ENCODE measurements around the gene RUFY4. TPM values are rescaled to one million over a fixed set of nuclear protein-coding genes. Genes with fewer than 3 reads are reported as not detected.

Gene RUFY4
- total RNA-seq, 1 experiment from 2014 or later: 0.66 TPM

GRCh38 chr2:218081063-218081462 lies 12.0 kb downstream of the RUFY4 start:
- no peak overlapping the region for H2BK120ac ChIP-seq (ENCODE audit: low read depth, low read length, poor library complexity, severe bottlenecking)
- Mint-ChIP-seq H3K36me3 (ENCODE audit: insufficient read depth in 1 of 3, low read depth in 3 of 3) (no peaks in the 10 kb centered on the region), H3K9me3 (peaks cover 1 to 2% of the 10 kb centered on the region in 2 experiments), H3K27me3 (ENCODE audit: low read depth) (peaks cover 10% of the 10 kb centered on the region), H3K4me1 (peaks cover 0 to 3% of the 10 kb centered on the region in 2 experiments; a peak in 1 of 4 replicates), H3K27ac (no peak overlapping the region), H3K4me3 (no peak overlapping the region)
- H3K79me2 ChIP-seq (ENCODE audit: insufficient read depth, low read length): no peaks in the 10 kb centered on the region
- H4K20me1 ChIP-seq (ENCODE audit: control insufficient read depth, insufficient read depth, insufficient read length): no peaks in the 10 kb centered on the region
- H2BK5ac ChIP-seq (ENCODE audit: insufficient read length, low read length): no peak overlapping the region
- no peak for TF ChIP-seq CTCF (conservative IDR thresholded peaks at IDR 0.05)
- no peaks in the 10 kb centered on the region for H3K9me3 ChIP-seq (ENCODE audit: control insufficient read depth, low read depth, low read length)
- H3K23me2 ChIP-seq (ENCODE audit: insufficient read length, low read depth, low read length, poor library complexity, severe bottlenecking): no peaks in the 10 kb centered on the region
- H2BK15ac ChIP-seq (ENCODE audit: low read depth, low read length): no peak overlapping the region
- H2BK12ac ChIP-seq (ENCODE audit: insufficient read length, low read depth, low read length): no peak overlapping the region
- no peak overlapping the region for H2AK5ac ChIP-seq (ENCODE audit: insufficient read length, low read length)
- H3K4me1 ChIP-seq (ENCODE audit: insufficient read depth, low read length): no peaks in the 10 kb centered on the region
- no peak overlapping the region for H4K8ac ChIP-seq (replicated peaks; ENCODE audit: insufficient read length, low read depth, low read length)
- H3K4ac ChIP-seq (ENCODE audit: low read depth, low read length): no peak overlapping the region
- no peak overlapping the region for H4K5ac ChIP-seq (ENCODE audit: insufficient read length, low read depth, low read length)
- no peaks in the 10 kb centered on the region for H3K27me3 ChIP-seq (ENCODE audit: insufficient read depth, low read length)
- no peak overlapping the region for H2BK20ac ChIP-seq (ENCODE audit: low read depth, low read length, poor library complexity, severe bottlenecking)
- no peak overlapping the region for H3K18ac ChIP-seq (ENCODE audit: insufficient read length, low read depth, low read length)
- no peak overlapping the region for H3T11ph ChIP-seq (ENCODE audit: low read length)
- no CpG with 5 or more reads among the region's 2 CpGs for WGBS (ENCODE audit: extremely low coverage, insufficient read length, low lambda C conversion rate)
- H3K23ac ChIP-seq (ENCODE audit: insufficient read length, low read depth, low read length): no peak overlapping the region
- no peak overlapping the region for H3K9ac ChIP-seq (ENCODE audit: extremely low read depth, insufficient read length, low read length)
- DNase-seq: no peak
- no peak overlapping the region for H3K14ac ChIP-seq (ENCODE audit: insufficient read depth, low read length)
- no peak overlapping the region for H3K56ac ChIP-seq (ENCODE audit: insufficient read length, low read depth, low read length)
- no peaks in the 10 kb centered on the region for H3K79me1 ChIP-seq (ENCODE audit: insufficient read depth, low read depth, low read length, poor library complexity, severe bottlenecking)
- H3K27ac ChIP-seq (ENCODE audit: insufficient read length, low read depth, low read length): no peak overlapping the region
- H2AFZ ChIP-seq (ENCODE audit: low read length): no peak overlapping the region
- H4K91ac ChIP-seq (ENCODE audit: insufficient read length, low read depth, low read length): no peak overlapping the region
- no peak overlapping the region for H3K4me2 ChIP-seq (ENCODE audit: insufficient read depth, insufficient read length, low read length)

All from H9 (cell line).